HG03064 (cell line): ENCODE results near the gene GPR157.

Experiments used
- ATAC-seq: cut with Tn5 transposase; IDR thresholded peaks from one replicate; pipeline ENCODE4 v1.9.1; 2021; ENCODE audit warnings: low read depth; ENCODE audit not compliant: unreplicated experiment

Gene GPR157

DNA sequence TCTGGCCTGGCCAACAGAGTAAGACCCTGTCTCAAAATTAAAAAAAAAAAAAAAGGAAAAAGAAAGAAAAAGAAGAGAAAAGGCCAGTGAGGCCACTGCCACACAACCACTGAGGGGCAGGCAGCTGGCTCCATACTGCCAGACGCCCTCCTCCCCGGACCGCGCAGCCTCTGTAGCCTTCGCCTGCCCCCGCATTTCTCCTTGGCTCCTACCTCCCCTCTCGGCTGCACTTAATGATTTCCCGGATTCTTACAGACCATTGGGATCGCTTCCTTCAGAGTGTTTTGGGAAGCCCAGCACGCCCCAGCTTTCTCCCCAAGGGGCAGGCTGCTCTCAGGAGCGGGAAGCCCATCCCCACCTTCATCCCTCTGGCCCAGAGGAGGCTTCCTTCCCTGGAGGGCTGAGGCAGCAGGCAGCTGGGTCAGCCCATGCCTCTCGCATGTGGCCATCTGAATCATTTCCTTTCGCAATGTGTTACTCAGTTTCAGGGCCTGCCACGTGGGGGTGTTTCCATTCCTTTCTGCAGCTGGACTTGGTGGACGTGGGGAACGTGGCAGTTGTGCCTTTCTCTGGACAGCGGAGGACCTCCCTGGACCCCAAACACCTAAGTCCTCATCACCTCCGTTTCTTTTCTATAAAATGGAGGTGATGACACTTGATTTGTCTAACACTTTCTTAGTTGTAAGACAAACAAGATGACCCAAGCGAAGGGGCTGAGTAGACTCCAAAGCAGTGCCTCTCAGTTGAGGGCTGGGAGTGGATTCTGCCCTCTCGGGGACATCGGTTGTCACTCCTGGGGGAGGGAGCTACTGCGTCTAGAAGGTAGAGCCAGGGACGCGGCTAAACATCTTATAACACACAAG is 61.7 kb downstream of the GPR157 start:
- ATAC-seq = no peak

DNA sequence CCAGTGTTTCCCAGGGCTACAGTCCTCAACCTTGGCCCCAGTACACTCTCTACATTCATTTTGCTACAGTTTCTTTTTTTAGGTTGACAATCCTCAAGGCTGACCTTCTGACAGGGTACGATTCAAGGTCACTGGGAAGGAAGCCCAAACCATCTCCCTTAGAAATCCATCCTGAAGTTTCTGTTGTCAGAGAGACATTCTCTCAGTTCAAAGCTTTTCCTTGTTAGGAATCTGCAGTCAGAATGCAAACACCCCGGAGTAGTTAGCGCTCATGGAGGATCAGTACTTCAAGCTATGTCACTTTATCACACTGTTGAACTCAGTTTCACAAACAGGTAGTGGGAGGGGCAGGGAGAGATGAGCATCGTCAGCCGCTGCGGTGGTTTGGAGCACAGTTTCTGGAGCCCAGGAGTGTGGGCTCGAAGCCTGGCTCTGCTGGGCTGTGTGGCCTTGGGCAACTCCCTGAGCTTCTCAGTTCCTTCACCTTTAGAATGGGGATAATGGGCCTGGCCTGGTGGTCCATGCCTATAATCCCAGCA is 63.6 kb downstream of the GPR157 start:
- no peak for ATAC-seq

DNA sequence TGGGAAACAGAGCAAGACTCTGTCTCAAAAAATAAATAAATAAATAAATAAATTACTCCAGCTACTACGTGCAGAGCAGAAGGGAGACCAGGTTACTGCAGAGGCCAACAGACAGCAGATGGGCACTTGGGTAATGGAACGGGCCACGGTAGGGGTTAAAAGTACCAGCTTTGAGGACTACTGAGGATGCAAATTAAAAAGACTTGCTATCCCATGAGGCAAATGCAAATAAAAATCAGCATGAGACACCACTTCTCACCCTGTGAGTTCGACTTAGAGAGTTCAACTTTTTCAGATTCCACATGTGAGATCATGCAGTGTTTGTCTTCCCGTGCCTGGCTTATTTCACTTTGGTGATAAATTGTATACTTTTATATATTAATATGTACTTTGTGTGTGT is 66.1 kb downstream of the GPR157 start:
- ATAC-seq = no peak

DNA sequence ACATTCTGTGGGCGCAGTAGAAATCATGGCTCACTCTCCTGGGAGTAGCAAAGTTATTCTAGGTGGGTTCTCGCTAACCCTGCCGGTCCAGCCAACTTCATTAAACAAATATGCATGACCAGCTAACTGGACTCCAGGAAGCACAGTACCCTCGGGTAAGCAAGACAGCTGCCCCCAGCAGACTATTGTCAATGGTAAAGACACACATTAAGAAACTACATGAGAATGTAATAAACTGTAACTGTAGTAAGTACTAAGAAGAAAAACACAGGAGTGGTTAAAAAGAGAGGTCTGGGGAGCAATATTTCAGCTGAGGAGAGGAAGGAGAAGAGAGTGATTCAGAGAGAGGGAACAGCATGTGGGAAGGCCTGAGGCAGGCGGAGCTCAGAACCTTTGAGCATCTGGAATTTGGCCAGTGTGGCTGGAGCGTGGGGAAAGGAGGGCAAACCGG is 66.9 kb downstream of the GPR157 start:
- ATAC-seq = no peak

DNA sequence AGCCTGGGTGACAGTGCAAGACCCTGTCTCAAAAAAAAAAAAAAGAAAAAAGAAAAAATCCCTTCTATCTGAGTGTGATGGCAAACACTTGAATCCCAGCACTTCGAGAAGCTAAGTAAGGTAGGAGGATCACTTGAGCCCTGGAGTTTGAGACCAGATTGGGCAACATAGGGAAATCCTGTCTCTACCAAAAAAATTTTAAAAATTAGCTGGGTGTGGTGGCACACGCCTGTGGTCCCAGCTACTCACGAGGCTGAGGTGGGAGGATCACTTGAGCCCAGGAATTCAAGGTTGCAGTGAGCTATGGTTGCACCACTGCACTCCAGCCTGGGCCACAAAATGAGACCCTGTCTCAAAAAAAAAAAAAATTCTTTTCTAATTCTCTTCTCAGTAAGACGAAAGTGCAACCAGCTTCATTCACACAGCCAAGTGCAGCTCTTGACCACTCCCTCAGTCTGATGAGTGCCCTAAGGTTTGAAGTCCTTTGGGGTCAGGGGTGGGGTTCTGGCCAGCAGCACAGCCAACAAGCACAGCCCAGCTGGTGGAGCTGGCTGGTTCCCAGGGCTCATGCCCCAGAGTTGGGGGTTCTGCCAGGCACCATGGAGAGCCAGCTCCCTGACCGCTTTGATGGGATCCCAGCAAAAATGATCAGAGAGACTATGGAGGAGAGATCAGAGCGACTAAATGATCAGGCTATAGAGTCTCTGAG is 67.5 kb downstream of the GPR157 start:
- ATAC-seq = no peak

DNA sequence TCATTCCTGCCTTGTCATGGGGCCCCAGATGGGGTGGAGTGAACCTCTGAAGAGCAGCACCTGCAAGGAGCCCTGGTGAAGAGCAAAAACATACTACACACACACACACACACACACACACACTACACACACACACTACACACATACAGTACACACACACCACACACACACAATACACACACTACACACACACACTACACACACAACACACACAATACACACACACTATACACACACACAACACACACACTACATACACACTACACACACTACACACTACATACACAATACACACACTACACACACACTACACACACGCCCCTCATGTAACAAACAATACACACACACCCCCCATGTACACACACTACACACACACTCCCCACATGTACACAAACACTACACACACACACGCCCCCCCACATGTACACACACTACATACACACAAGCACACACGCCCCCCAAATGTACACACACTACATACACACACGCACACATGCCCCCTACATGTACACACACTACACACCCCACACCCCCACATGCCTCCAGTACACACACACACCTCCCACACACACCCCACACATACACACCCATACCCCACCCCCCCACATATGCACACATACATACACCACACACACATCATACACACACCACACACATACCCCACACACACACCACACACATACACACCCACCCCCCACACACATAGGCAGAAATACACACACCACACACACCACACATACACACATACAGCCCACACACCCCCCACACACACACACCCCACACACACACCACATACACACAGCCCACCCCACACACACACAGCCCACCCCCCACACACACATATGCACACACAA is 68.8 kb downstream of the GPR157 start:
- ATAC-seq = no peak

DNA sequence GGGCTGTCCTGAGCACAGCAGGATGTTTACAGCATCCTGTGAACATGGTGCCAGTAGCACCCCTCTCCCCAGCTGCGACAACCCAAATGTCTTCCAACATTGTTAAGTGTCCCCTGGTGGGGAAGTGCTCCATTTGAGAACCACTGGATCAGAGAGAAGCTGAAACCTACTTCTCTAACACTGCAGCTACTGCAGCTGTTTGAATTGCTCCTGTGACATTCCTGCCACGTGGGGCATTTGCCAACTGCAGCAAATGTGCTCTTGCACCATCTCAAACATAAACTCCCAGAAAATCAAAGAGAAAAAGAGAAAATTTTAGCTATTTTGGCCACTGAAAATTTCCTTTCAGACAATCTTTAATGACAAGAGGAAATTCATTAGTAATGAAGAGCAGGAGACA is 70.4 kb downstream of the GPR157 start:
- ATAC-seq = no peak

DNA sequence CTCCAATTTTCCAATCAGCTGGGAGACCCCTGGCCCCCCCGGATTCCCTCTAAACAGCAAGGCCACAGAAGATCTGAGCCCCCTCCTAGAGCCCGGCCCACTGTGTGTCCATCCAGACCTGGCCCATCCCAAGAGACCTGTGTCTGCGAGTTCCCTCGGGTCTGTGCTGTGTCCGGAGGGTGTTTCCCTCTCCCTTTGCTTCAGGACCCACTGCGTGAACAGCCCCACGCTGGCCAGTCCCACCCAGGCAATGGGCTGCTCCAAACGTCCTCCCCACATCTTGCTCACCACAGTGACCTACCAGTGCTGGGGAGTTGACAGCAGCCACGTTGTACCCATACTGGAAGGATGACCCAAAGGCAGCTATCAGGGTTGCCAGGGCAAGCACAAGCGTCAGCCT is 71.1 kb downstream of the GPR157 start:
- ATAC-seq = no peak

DNA sequence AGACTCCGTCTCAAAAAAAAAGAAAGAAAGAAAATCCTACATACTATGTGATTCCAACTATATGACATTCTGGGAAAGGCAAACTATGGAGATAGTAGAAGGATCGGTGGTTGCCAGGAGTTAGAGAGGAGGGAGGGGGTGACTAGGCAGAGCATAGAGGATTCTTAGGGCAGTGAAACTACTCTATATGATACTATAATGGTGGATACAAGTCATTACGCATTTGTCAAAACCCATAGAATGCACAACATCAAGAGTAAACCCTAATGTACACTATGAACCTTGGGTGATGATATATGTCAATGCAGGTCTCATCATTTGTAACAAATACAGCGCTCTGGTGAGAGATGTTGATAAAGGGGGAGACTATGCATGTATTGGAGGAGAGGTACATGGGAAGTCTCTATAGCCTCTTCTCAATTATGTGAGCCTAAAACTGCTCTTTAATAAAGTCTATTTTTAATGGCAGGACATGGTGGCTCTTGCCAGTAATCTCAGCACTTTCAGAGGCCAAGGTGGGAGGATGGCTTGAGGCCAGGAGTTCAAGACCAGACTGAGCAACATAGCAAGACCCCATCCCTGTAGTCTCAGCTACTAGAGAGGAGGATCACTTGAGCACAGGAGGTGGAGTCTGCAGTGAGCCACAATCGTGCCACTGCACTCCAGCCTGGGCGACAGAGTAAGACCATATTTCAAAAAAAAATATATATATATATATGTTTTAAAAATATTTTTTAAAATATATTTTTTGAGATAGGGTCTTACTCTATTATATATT is 76.4 kb downstream of the GPR157 start:
- ATAC-seq = no peak

DNA sequence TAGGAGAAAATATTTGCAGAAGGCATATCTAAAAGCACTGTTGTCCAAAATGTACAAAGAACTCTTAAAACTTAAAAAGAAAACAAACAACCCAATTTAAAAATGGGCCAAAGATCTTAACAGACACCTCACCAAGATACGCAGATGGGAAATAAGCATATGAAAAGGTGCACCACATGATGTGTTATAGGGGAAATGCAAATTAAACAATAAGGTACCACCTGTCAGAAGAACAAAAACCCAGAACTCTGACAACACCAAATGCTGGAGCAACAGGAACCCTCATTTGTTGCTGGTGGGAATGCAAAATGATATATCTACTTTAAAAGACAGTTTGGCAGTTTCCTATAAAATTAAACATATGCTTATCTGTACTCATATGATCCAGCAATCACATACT is 77.5 kb downstream of the GPR157 start:
- no peak for ATAC-seq

DNA sequence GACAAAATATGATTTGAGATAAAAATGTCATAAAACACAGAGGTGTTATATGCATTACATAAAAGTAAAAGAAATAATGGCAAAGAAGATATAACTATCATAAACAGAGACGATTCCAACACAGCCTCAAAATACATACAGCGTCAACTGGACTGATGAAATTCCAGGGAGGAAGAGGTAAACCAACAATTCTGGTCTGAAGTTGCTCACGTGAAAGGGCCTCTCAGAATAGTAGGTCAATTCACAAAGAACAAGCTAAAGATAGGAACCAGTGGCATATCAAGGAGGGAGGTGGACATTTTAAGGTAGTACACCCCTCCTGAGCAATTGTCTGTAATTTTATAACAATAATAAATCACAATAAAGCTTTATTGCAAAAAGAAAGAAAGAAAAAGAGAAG is 78.1 kb downstream of the GPR157 start:
- no peak for ATAC-seq
